Glomerular visceral epithelial cell (primary cell): ENCODE measurements around the gene GRB2.
A peak's percentile ranks its signal among the peaks of the same experiment; 100 is the strongest.

Source experiments
- DNase-seq: peaks from one replicate; pipeline ENCODE4 v3.0.0-alpha.2; 2016; ENCODE audit errors: extremely low spot score

GRB2 gene

GRCh38 chr17:75414488-75414887 lies 9.0 kb upstream of the GRB2 start:
- DNase-seq = no peak

GRCh38 chr17:75412455-75413317 lies 7.2 kb upstream of the GRB2 start:
- DNase-seq = peak; percentile 69

GRCh38 chr17:75411328-75412067 lies 6.0 kb upstream of the GRB2 start:
- DNase-seq = no peak

DNA sequence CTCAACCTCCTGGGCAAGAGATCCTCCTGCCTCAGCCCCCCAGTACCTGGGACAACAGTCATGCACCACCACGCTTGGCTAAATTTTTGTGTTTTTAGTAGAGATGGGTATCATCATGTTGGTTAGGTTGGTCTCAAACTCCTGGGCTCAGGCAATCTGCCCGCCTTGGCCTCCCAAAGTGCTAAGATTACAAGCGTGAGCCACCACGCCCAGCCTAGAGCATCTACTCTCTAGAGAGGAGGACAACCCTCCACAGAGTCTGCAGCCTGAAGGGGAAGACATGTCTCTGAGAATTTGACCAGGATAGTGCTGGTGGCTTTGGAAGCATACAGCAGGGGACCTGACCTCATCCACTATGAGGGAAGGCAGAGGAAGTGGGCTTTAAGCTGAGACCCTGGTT lies 4.7 kb upstream of the GRB2 start:
- no peak for DNase-seq

- no peak for DNase-seq
Measured at GRCh38 chr17:75407655-75408352, 2.3 kb upstream of the GRB2 start.

DNA sequence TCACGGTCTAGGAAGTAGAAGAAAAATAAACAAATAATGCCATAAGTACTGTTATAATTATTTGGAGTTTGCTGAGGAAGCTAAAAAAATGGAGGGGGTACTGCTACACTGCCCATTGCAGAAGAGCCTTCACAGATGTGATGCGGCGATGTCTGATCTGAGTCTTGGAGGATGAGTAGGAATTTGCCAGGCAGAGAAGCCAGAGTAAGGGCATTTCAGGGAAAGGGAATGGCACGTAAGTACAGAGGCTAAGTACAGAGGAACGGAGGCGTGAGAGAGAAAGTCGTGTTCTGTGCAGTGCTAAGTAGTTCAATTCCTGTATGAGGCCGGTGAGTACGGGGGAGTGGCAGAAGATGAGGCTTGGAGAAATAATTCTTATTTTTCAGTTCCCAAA lies 741 bp upstream of the GRB2 start:
- DNase-seq = peak; percentile 21

GRCh38 chr17:75404731-75405364 lies 630 bp downstream of the GRB2 start:
- peak; percentile 48 for DNase-seq

DNA sequence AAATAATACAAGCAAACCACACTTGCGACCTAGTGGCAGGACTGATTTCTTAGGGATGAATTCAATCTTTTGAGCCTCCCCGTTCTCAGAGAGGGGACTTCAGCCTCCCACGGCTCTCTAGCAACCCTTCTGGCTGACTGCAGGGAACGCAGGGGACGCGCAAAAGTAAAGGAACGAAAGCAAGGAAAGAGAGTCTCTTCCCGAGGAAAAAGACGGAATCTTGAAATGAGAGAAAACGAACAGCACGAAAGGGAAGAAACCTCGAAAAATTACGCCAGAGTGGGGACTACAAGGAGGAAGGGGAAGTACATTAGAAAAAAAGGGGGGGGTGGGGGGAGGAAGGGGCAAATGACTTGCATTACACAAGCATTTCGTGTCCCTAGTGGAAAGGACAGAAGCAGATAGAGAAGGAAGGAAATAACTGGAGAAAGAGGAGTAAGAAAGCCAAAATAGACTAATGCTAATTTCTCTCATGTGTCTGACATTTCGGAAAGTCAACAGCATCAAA lies 1.2 kb downstream of the GRB2 start:
- DNase-seq = peak; percentile 79

DNA sequence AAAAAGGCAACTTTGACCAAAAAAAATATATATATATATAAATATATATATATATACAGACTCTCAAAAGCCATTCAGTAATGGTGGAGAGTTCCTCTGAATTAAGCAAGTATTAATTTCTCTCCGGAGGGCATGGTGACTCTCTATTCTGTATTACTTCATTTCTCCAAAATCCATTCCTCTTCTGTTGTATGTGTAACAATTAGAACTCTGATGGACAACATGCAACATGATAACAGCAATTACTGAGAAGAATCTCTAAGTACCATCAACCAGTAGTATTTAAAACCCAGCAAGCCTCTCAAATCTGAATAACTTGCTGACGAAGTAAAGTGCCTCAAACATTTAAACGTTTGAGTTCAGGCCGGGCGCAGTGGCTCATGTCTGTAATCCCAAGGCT lies 2.3 kb downstream of the GRB2 start:
- no peak for DNase-seq

- DNase-seq = no peak
Measured at GRCh38 chr17:75402026-75402425, 3.5 kb downstream of the GRB2 start.

DNA sequence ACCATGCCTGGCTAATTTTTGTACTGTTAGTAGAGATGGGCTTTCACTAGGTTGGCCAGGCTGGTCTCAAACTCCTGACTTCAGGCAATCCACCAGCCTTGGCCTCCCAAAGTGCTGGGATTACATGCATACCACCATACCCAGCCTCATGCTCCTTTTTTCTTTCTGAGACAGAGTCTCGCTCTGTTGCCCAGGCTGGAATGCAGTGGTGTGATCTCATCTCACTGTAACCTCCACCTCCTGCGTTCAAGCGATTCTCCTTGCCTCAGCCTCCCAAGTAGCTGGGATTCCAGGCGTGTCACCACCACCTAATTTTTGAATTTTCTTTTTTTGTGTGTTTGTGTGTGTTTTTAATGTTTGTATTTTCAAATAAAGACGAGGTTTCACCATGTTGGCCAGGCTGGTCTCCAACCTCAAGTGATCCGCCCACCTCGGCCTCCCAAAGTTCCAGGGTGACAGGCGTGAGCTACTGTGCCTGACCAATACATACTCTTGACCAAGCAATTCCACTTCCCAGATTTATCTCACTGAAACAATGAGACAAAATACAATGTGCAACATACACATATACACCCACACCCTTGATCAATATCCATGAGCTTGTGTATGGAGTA lies 5.0 kb downstream of the GRB2 start:
- DNase-seq = peak; percentile 38

GRCh38 chr17:75398279-75398678 lies 7.2 kb downstream of the GRB2 start:
- no peak for DNase-seq

DNA sequence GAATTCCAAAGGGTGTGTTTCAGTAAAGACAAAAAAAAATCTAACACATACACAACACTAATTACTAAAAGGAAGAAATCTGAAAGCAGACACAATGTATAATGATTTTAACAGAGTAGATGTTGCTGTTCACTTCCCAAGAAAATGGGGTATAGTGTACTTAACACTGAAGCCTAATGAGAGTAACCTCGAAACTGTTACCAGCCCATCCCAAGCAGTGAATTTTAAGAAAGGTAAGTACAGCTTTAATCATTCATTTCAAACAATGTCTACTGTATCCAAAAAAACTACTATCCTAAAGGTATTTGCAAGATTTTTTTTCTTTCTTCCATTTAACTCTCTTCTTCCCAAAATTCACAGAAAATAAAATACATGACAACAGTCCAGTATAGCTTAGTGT lies 8.3 kb downstream of the GRB2 start:
- no peak for DNase-seq

DNA sequence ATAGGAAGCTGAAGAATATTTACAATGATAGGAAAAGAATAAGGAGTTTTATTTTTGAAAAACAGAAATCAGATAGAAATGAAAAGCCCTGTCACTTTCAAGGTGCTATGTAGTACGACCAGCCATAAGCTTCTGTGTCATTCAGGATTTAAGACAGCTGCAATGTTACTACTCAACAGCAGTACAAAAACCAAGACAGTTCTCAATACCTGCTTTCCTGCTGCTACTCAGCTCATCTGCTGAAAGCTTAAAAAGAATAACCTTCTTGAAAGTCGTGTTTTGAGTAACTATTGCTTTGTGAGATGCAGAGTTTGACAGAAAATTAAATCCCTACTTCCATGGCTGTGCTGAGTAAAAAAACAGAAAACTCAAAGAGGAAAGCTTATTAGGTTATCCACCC lies 8.7 kb downstream of the GRB2 start:
- DNase-seq = no peak

DNA sequence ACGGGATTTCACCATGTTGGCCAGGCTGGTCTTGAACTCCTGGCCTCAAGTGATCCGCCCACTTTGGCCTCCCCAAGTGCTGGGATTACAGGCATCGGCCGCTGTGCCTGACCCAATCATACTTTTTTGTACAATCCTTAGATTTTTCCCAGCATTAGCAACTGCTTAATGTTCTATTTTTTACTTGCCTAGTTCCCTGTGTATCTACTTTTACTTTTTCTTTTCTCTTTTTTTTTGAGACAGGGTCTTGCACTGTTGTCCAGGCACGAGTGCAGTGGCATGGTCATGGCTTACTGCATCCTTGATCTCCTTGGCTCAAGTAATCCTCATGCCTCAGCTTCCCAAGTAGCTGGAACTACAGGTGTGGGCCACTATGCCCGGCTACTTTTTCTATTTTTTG lies 9.5 kb downstream of the GRB2 start:
- no peak for DNase-seq

DNA sequence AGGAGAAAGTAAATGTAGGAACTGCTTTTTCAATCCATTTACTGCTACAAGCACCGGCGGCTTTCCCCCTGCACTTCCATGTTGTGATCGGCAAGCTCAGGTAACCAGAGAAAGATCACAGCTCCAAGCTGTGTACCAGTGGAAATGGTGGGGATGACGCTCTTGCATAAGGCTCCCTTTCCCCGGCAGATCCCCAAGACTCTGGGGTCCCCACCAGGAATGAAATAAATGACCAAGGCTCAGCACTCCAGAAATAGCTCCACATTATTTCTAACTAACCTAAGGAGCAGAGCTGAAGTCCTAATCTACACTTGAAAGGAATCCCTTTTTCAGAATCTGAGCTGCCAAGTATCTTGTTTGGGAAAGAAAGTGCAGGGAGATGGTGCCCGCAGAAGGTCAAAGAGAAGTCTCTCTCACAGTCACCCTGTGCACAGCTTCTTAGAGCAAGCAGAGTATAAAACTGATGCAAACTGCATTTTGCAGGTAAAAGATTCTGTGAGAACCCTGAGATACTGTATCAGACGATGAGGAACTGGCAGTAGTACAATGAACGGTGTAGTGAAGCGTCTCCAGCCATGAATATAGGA lies 11.1 kb downstream of the GRB2 start:
- no peak for DNase-seq

DNA sequence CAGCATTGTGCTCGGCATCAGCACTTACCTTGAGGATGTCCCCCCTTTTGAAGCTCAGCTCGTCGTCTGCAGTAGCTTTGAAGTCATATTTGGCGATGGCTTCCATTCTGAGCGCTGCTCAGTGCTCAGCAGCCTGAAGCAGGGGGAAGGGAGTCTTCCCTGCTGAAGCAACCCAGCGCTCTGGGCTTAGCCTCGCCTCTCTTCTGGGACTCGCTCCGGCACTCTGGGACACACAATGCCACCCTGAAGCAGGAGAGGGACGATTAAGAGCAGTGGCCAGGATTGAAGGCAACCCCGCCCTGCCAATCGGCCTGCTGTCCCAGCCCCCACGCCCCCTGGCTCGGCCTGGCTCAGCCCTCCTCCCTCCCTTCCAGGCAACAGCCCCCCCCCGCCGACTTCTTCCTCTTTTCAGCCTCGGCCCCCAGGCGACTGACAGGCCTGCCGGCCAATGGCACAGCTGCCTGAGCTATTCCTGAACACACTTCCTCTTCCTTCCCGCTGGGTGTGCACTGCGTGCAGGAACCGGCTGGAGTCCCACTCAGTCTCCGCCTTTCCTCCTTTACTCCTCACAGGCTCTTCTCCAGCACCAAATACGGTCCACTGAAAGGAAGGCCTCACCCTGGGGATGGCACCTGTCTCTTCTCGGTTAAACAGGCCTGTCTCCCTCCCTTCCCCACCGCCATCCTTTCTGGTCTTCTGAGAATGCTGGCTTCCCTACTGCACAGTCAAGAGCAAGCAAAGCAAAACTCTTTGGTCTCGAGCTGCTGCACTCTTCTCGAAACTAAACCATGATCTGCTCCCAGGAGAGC lies 11.8 kb downstream of the GRB2 start:
- DNase-seq = peak; percentile 99

GRCh38 chr17:75392559-75392958 lies 12.9 kb downstream of the GRB2 start:
- DNase-seq = no peak

GRCh38 chr17:75390982-75391381 lies 14.5 kb downstream of the GRB2 start:
- no peak for DNase-seq

DNA sequence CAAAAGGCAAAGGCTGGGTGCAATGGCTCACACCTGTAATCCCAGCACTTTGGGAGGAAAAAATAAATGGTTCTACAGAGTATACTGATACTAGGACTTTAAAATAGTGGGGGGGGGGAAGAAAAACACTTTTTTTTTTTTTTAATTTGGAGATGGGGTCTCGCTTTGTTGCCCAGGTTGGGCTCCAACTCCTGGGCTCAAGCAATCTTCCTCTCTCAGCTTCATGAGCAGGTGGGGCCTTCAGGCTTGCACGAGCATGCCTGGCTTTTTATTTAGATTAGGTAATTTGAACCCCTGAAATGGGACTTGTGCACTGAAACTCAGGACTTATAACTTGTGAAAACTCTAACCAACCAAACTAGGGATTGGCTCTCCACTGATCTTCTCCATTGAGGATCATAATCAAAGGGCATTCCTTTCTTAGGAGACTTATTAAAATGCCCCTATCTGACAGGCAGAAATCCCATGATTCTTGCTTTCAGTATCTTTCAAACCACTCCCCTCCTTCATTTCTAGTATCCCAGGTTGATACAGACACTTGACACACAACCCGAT lies 16.9 kb downstream of the GRB2 start:
- no peak for DNase-seq
